ENCODE measurements around the gene COL1A1.
A peak's percentile ranks its signal among the peaks of the same experiment; 100 is the strongest.

COL1A1 gene

GRCh38 chr17:50170662-50171370 lies 30.6 kb downstream of the COL1A1 start:
- DNase-seq: no peak

DNA sequence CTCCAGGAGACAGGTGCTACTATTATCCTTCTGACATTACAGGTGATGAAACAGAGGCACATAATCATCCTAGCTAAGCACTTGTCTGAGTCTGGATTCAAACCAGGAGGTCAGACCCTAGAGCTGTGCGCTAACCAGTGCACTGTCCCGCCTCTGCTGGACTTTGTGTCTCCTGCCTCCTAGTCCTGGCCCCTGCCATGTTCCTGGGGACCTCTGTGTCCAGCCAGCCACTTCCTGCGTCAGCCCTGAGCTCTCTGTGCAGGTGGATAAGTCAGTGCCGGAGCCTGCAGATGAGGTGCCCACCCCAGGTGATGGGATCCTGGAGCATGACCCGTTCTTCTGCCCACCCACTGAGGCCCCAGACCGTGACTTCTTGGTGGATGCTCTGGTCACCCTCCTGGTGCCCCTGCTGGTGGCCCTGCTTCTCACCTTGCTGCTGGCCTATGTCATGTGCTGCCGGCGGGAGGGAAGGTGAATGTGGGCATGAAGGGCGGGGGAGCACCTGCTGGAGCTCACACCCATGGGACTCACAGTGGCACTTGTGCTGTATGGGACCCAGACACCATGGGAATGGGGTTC lies 31.5 kb downstream of the COL1A1 start:
- no peak for DNase-seq

DNA sequence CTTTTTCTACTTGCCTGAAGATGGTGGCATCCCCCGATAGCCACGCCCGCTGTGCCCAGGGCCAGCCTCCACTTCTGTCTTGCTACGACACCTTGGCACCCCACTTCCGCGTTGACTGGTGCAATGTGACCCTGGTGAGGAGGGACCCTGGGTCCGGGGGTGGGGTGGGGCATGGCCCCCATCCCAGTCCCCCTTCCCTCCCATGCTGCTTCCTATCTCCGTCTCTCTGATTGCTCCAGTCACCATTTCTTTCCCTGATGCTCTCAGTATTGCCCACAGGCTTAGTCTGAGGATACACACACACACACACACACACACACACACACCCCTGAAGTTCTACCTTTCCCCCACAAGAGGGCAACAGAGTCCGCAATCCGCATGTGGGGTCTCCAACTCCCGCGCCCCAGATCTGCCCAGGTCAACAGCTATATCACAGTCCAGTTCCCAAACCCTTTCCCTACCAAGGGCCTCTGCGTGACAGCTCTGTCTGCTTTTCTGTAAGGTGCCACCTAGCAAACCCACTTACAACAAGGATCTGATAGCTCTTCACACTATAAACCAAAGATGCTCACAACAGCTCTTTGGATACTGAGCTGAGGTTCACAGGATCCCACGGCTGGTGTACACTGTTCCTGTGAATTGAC lies 32.2 kb downstream of the COL1A1 start:
- peak; percentile 38 for DNase-seq

DNA sequence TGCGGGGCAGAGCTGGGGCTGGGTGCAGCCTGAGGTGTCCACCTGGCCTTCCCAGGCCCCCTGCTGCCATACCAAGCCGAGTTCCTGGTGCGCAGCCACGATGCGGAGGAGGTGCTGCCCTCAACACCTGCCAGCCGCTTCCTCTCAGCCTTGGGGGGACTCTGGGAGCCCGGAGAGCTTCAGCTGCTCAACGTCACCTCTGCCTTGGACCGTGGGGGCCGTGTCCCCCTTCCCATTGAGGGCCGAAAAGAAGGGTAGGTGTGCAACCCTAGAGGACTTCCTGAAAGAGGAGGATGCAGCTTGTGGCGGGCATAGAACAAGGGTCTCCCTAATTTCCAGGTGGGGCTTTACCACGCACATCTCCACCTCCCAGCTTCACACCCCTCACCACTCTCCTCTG lies 33.1 kb downstream of the COL1A1 start:
- DNase-seq: no peak

DNA sequence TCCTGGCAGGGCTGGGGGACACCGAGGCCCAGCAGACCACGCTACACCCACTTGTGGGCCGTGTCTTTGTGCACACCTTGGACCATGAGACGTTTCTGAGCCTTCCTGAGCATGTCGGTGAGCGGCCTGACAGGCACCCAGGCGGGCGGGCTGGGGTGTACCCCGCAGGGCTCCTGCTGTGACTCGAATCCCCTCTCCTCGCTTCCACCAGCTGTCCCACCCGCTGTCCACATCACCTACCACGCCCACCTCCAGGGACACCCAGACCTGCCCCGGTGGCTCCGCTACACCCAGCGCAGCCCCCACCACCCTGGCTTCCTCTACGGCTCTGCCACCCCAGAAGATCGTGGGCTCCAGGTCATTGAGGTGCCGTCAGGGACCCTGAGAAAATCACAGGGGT lies 34.1 kb downstream of the COL1A1 start:
- DNase-seq: no peak

DNA sequence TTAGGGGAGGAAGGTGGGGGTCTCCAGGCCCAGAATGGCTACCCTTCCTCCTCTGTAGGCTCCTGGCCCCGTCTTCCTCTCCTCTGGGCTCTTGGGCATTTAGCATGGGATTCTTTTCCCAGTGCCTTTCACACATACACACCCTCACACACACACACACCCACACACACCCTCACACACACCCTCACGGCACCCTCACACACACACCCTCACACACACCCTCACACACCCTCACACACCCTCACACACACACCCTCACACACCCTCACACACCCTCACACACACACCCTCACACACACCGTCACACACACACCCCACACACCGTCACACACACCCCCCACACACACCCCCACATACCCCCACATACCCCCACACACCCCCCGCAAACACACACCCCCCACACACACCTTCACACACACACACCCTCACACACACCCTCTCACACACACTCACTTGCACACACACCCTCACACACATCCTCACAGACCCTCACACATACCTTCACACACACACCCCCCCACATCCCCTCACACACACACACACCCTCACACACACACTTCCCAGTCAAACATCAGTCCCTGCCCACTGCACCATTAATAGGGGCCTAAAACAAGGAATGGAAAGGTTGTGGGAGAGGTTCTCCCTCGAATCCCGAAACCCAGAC lies 34.8 kb downstream of the COL1A1 start:
- no peak for DNase-seq

DNA sequence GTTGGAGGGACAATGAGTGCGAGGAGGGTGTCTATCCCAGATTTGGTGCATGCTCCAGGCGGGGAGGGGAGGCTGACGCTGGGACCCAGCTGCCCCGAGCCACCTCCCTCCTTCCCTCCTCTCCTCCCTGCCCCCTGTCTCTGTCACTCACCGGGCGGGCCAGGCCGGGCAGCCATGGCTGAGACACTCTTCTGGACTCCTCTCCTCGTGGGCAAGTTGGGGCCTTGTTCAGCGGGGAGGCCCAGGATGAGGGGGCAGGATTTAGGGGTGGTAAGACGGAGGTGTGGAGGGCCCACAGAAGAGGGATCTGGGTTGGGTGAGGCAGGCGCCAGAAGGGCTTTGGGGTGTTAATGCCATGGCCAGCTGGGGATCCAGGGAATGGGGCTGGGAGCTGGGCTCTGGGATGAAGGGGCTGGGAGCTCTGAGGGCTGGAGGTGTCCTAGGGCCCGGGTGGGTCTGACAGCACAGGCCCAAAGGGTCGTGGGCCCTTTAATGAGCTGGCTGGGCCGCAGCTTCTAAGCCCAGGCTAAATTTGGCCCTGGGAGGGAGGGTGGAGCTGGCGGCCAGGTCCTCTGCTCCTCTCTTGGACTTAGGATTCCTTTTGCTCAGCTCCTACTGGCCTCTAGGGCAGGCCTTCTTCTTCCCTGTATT lies 35.4 kb downstream of the COL1A1 start, which contains the start of gene SGCA:
Gene SGCA, plus strand, starts transcription at position 139 of the 651 bp plus-strand sequence. Its CDS starts 36 bp downstream, at position 175.
- DNase-seq: no peak

DNA sequence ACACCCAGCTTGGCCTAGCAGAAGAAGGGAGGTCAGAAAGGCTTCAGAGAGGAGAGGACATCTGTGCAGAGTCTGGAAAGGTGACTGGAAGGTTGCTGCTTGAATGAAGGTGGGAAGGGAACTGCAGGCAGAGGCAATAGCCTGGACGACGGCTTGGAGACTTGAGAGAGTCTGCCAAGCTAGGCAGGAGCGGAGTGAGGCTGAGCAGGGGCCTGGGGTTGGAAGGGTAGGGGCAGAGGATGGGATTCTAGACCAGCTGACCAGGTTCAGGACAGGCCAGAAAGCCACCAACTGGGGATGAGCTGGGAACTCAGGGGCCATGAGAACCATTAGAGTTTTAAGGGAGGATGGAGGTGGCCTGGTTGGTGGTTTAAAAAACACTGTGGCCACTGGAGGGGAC lies 36.0 kb downstream of the COL1A1 start:
- DNase-seq: no peak

DNA sequence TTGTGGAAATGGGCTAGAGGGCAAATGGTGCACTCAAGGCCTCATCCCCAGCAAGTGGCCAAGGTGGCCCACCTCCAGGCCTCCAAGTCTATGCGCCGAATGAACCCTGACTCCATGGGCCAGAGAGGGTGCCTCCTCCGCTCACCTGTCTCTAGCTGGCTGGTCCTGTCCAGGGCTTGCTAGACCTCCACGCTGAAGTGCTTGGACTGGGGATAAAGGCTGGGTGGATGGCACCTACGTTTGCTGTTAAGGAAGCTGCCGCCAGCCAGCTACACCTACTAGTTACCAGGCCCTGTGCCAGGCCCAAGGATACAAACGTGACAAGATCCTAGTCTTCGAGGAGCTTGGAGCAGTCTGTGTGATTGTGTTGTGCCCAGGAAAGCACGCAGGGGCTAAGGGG lies 36.4 kb downstream of the COL1A1 start:
- DNase-seq: no peak

DNA sequence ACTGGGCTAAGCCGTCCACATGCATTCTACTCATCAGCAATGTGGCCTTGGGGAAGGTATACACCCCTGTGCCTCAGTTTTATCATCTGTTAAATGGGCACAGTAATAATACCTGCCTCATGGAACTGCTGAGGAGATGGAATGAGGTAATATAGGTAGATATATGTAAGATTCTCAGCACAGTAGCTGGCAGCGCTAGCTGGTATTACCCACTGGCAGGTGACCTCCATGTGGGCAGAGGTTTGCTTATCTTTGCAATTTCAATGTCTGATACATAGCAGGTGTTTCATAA lies 36.8 kb downstream of the COL1A1 start:
- DNase-seq: no peak

DNA sequence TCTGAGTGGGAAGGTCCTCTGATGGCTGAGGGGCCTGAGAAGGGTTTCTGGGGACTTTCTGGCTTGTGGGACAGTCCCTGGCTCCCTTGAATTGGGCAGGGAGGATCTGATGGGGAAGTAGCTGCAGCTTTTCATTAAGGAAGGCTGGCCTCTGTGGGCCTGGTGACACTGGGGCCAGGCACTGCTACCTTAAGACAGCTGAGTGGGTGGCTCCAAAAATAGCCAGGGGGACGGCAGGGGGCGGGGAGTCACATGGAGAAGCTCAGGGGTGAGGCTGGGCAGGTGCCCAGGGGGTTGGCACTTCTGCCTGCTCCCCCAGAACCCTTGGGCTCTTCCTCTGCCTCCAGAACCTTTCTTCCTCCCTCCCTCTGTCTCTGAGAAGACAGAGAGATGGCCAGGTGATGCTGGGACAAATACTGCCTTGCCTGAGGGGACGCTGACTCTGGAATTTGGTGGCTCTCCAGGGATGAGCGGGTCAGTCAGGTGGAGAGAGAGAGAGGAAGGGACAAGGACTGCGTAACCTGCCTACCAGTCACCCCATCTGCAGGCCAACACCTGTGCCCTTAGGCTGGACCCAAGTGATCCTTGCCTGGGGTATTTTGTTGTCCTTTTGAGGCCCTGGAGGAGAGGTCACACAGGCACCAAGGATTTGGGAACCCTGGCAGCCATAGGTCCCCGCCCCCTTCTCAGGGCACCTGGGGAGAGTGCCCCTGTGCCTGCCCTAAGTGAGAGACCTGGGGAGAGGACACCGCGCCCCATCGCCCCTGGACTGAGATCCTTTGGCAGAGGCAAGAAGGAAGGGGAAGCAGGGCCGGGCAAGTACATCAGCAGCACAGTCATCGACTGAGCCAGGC lies 37.4 kb downstream of the COL1A1 start:
- no peak for DNase-seq

- no peak for DNase-seq
Measured at GRCh38 chr17:50162466-50163254, 38.8 kb downstream of the COL1A1 start.

GRCh38 chr17:50161911-50162288 lies 39.5 kb downstream of the COL1A1 start:
- DNase-seq: no peak

DNA sequence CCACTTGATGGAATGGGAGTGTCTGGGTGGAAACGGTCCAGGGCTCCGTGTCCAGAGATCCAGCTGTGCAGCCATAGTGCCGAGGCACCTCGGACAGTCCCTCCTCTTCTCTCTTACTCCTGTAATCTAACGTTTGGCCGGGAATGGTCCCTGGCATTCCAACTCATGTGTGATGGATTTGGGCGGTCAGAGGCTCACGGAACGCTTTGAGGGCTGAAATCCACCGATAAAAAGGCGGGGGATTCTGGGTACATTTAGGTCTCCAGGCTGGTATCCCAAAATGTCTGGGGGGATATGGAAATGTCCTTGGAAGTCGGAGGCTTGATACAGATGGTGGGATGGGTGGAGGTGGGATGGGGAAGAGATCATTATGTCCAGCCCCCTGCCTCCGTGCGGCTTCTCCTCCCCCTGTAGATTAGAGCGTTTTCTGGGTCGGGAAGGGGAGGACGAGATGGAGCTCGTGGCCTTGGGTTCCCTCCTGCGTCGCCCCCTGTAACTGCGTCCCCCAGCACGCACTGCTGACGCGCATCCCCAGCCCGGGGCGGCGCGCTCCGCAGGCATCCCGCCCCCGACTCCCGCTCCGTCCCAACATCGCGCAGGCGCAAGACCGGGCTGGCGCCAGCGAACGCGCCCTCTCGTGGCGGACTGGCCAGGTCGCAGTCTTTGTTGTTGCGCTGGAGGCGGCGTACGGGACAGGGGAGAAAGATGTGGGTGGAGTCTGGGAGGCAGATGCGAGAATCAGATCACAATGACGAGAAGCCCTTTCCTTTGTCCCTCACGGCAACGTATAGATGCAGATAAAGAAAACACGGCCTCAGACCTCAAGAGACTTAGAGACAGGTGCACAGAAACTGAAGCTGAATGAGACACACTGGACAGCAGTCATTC lies 40.2 kb downstream of the COL1A1 start:
- peak; percentile 93 for DNase-seq

GRCh38 chr17:50157891-50158290 lies 43.5 kb downstream of the COL1A1 start:
- no peak for DNase-seq

DNA sequence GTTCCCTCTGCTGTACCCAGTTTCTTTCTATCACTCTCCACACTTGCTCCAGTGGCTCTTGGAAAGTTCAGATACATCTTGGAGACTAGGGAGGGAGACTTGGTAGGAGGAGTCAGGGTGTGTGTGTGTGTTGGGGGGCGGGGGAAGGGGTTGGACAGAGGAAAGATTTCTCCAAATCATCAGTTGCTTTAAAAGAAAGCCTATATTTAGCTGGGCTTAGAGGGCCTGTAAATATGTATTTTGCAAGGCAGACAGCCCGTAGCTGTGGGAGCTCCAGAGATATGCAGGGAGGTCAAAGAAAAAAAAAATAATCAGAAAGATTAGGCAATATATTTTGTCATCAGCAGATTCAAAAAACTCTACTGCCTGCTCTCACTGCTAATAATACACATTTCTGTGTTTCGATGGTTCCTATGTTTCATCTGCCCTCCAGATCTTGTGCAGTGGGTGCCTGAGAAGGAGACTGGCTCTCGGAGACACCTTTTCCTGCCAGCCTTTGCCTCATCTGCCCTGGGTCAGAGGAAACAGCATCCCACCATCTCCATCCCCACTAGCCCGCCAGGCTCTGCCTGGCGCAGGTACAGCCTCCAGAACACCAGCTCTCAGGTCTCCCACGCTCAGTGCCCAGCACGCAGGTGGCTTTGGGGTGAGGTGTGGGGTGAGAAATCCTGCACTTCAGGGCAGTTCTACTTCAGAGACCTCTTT lies 46.2 kb downstream of the COL1A1 start:
- DNase-seq: no peak

- no peak for DNase-seq
Measured at GRCh38 chr17:50154604-50155003, 46.8 kb downstream of the COL1A1 start.

GRCh38 chr17:50153650-50154575 lies 47.5 kb downstream of the COL1A1 start:
- DNase-seq: no peak

DNA sequence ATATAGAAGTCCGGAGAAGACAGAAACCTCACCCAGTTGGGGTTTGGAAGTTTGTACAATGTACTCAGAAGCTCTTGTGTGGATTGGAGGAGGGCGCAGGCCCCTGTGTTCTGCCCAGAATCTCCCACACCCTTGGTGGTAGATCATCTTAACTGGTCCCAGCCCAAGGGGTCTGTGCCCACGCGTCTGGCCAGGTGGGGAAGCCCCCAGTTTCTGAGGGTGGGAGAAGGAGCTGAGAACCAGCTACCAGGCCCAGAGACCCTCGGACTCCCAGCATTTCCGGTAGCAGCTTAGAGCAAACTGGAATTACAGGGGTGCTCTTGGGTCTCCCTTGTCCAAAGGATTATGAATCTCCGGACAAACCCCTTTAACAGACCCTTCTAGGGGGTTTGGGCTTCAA lies 48.7 kb downstream of the COL1A1 start:
- DNase-seq: no peak

Measured in effector CD4-positive, alpha-beta T cell (primary cell).